SK-N-SH treated with all-trans-retinoic acid at 6 μM for 48 hours (cell line): ENCODE measurements around the gene PSMB11.

Source experiments
- ARNTL ChIP-seq: fragments of 450-650 bp; formaldehyde crosslinking; IDR thresholded peaks from 2 replicates; pipeline ENCODE4 v1.5.0; 2020; ENCODE audit warnings: low read depth, mild to moderate bottlenecking, moderate library complexity, borderline replicate concordance
- CREB5 ChIP-seq: fragments of 250-450 bp; sonication (Bioruptor Pico); IDR thresholded peaks from 2 replicates; pipeline ENCODE4 v1.5.1; 2020; ENCODE audit warnings: low read depth, mild to moderate bottlenecking, moderate library complexity
- CSDC2 ChIP-seq: fragments of 250-450 bp; sonication (Bioruptor Pico); IDR thresholded peaks from 2 replicates; pipeline ENCODE4 v1.5.0; 2020; ENCODE audit warnings: mild to moderate bottlenecking, moderate library complexity
- ESRRG ChIP-seq: fragments of 250-450 bp; sonication (Bioruptor Pico); IDR thresholded peaks from 2 replicates; pipeline ENCODE4 v1.6.1; 2021; ENCODE audit warnings: mild to moderate bottlenecking
- ISL1 ChIP-seq: fragments of 250-450 bp; sonication (Bioruptor Pico); IDR thresholded peaks from 2 replicates; pipeline ENCODE4 v2.1.2; 2022; ENCODE audit warnings: mild to moderate bottlenecking, moderate library complexity
- RARB ChIP-seq: fragments of 250-450 bp; sonication (Bioruptor Pico); IDR thresholded peaks from 2 replicates; pipeline ENCODE4 v1.8.0; 2021; ENCODE audit warnings: mild to moderate bottlenecking, moderate library complexity
- TCF4 ChIP-seq: fragments of 250-450 bp; sonication (Bioruptor Pico); IDR thresholded peaks from 2 replicates; pipeline ENCODE4 v1.8.0; 2021; ENCODE audit warnings: mild to moderate bottlenecking, moderate library complexity, borderline replicate concordance
- ZFP3 ChIP-seq: fragments of 250-450 bp; sonication (Bioruptor Pico); IDR thresholded peaks from 2 replicates; pipeline ENCODE4 v1.5.0; 2020; ENCODE audit warnings: mild to moderate bottlenecking, moderate library complexity
- ZFP30 ChIP-seq: fragments of 450-650 bp; formaldehyde crosslinking; IDR thresholded peaks from 2 replicates; pipeline ENCODE4 v1.5.0; 2022; ENCODE audit warnings: mild to moderate bottlenecking, moderate library complexity
- ZNF565 ChIP-seq: fragments of 450-650 bp; formaldehyde crosslinking; conservative IDR thresholded peaks from 2 replicates; pipeline ENCODE4 v1.5.0; 2020; ENCODE audit warnings: low read depth, mild to moderate bottlenecking, moderate library complexity

DNA sequence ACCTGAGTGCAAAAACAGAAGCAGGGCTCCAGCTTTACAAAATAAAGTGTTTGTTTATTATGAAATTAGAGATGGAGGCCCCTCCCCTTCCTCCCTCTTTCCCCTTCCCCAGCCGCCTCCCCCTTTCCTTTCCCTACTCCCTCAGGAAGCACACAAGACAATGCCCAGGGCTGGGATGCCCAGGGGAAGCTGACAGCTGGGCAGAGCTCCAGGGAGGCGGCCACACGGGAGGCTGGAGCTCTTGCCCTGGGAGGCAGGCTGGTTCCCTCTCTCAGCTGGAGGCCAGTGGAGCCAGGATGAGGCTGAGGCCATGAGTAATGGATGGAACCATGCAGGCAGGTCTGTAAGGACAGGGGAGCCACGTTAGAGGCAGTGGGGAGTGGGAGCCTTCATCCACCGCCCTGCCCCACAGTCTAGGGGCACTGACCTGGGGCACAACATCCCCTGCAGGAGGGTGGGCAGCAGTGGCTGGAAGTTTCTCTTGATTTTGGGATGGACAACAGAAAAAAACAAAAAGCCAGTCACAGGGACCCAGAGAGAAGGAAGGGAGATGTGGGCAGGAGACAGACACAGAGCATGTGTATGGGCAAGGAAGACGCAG, 5.1 kb downstream of the PSMB11 start:
- TF ChIP-seq ARNTL (CRISPR knock-in tag) (no peak), ZFP30 (CRISPR knock-in tag) (no peak), RARB (CRISPR knock-in tag) (no peak), ZFP3 (CRISPR knock-in tag) (no peak), ISL1 (CRISPR knock-in tag) (no peak), ESRRG (CRISPR knock-in tag) (no peak), CREB5 (CRISPR knock-in tag) (no peak), ZNF565 (CRISPR knock-in tag) (no peak), TCF4 (CRISPR knock-in tag) (no peak), CSDC2 (no peak)
